PC-9 (cell line): Measurements from ENCODE around the gene MUC5AC. TPM values are rescaled to one million over a fixed set of nuclear protein-coding genes. Genes with fewer than 3 reads are reported as not detected.

Experiments used
- BruUV-seq: library from RNA; stranded (reverse); fragments of 400-500 nt; replicated peaks from 2 replicates; lab custom pipeline; 2021; lab: Mats Ljungman, UMichigan
- CTCF ChIA-PET: fragments of 300-600 bp; sonication (Branson Sonifier 250); formaldehyde crosslinking; loops from one replicate; lab custom pipeline; 2022; ENCODE audit warnings: antibody characterized with exemption; lab: Charles Lee
- POLR2A ChIA-PET: fragments of 300-600 bp; sonication (Branson Sonifier 250); formaldehyde crosslinking; loops from one replicate; lab custom pipeline; 2022; ENCODE audit warnings: antibody characterized with exemption; ENCODE audit not compliant: unreplicated experiment; lab: Charles Lee
- DNase-seq, 2 experiments: peaks; one replicate each; pipeline versions ENCODE4 v3.0.0 to v3.0.0-alpha.2; 2015 to 2022; ENCODE audit warnings: mixed read lengths in 1 of 2
- H2AFZ ChIP-seq: fragments of 200-600 bp; sonication (generic); 2 replicates; pipeline ENCODE4 v1.8.1; 2017; ENCODE audit warnings: antibody characterized with exemption
- H3F3A ChIP-seq: fragments of 200-600 bp; sonication (generic); 2 replicates; pipeline ENCODE4 v1.8.1; 2017; ENCODE audit warnings: antibody characterized with exemption, mild to moderate bottlenecking, low read depth; ENCODE audit not compliant: insufficient read depth
- H3K27ac ChIP-seq: fragments of 200-600 bp; sonication (generic); 2 replicates; pipeline ENCODE4 v1.6.1; 2016; ENCODE audit warnings: mixed run types
- H3K27me3 ChIP-seq: fragments of 200-600 bp; sonication (generic); 2 replicates; pipeline ENCODE4 v1.6.1; 2016; ENCODE audit warnings: low read depth, mixed run types; ENCODE audit not compliant: insufficient read depth
- H3K36me3 ChIP-seq: fragments of 200-600 bp; sonication (generic); 2 replicates; pipeline ENCODE4 v1.6.1; 2016; ENCODE audit warnings: low read depth, mixed run types
- H3K4me1 ChIP-seq: fragments of 200-600 bp; sonication (generic); replicated peaks from 2 replicates; pipeline ENCODE4 v1.6.1; 2016; ENCODE audit warnings: mixed run types; ENCODE audit not compliant: insufficient read depth
- H3K4me2 ChIP-seq: fragments of 200-600 bp; sonication (generic); 2 replicates; pipeline ENCODE4 v1.6.1; 2017; ENCODE audit warnings: mixed run types
- H3K4me3 ChIP-seq: fragments of 200-600 bp; sonication (generic); 2 replicates; pipeline ENCODE4 v1.6.1; 2016; ENCODE audit warnings: mixed run types
- H3K79me2 ChIP-seq: fragments of 200-600 bp; sonication (generic); 2 replicates; pipeline ENCODE4 v1.6.1; 2017; ENCODE audit warnings: low read depth, mixed run types
- H3K9me2 ChIP-seq: fragments of 200-600 bp; sonication (generic); 2 replicates; pipeline ENCODE4 v1.8.1; 2017; ENCODE audit warnings: mild to moderate bottlenecking; ENCODE audit not compliant: insufficient read depth
- H3K9me3 ChIP-seq: fragments of 200-600 bp; sonication (generic); 2 replicates; pipeline ENCODE4 v1.8.1; 2016; ENCODE audit warnings: low read depth; ENCODE audit not compliant: insufficient read depth
- H4K20me1 ChIP-seq: fragments of 200-600 bp; sonication (generic); 2 replicates; pipeline ENCODE4 v1.8.1; 2017; ENCODE audit not compliant: insufficient read depth
- CTCF ChIP-seq: fragments of 200-600 bp; sonication (generic); conservative IDR thresholded peaks from 2 replicates; pipeline ENCODE4 v1.6.1; 2017; ENCODE audit warnings: mixed run types, antibody characterized with exemption, mild to moderate bottlenecking, moderate library complexity
- EZH2 ChIP-seq: fragments of 200-600 bp; sonication (generic); IDR thresholded peaks from 2 replicates; pipeline ENCODE4 v1.8.0; 2017; ENCODE audit warnings: antibody characterized with exemption, low read depth
- intact Hi-C: fragments of 100-400 bp; cut with micrococcal nuclease; formaldehyde crosslinking; loops from one replicate; pipeline ENCODE4 v1.10.0; 2022; ENCODE audit not compliant: unreplicated experiment
- total RNA-seq: library from RNA; stranded (reverse); gene quantifications from 2 replicates; pipeline ENCODE4 v1.2.3, GENCODE V29; 2021

Gene MUC5AC
- total RNA-seq, 1 experiment from 2014 or later: 0.09 TPM

- Histone ChIP-seq H3K4me1 (peaks cover 29% of the 10 kb centered on the region), H3K4me2 (peak overlapping the region; percentile 70), H3F3A (peaks cover 4% of the 10 kb centered on the region), H3K27ac (no peak overlapping the region), H2AFZ (no peak overlapping the region), H3K9me2 (no peaks in the 10 kb centered on the region), H3K9me3 (no peaks in the 10 kb centered on the region), H4K20me1 (no peaks in the 10 kb centered on the region), H3K4me3 (peak overlapping the region; percentile 43; the same call in 1 of the 2 replicates), H3K79me2 (no peaks in the 10 kb centered on the region), H3K36me3 (no peaks in the 10 kb centered on the region), H3K27me3 (no peaks in the 10 kb centered on the region)
- TF ChIP-seq EZH2: no peak
- no peak for TF ChIP-seq CTCF
- DNase-seq: no peak
- ChIA-PET CTCF (no interaction called here), POLR2A (no interaction called here)
- no TSS peak for BruUV-seq
- intact Hi-C loops: no loop called here
These were observed 41.5 kb downstream of the MUC5AC start for GRCh38 chr11:1199241-1199750.

- TF ChIP-seq EZH2: no peak
- no peak for TF ChIP-seq CTCF
- Histone ChIP-seq H3K36me3 (no peaks in the 10 kb centered on the region), H3K27ac (no peak overlapping the region), H3K9me2 (no peaks in the 10 kb centered on the region), H3K27me3 (no peaks in the 10 kb centered on the region), H3F3A (peaks cover 4% of the 10 kb centered on the region), H3K9me3 (no peaks in the 10 kb centered on the region), H3K4me2 (peak overlapping the region; percentile 70), H3K79me2 (no peaks in the 10 kb centered on the region), H2AFZ (no peak overlapping the region), H3K4me1 (peaks cover 36% of the 10 kb centered on the region), H3K4me3 (peak overlapping the region; percentile 43; the same call in 1 of the 2 replicates), H4K20me1 (no peaks in the 10 kb centered on the region)
- intact Hi-C loops: loop anchor here (5.0 to 10.0 kb wide), 4 partner anchors 62 to 317 kb away; partner anchors contain the start of gene BRSK2
- POLR2A ChIA-PET: interaction anchor here (0.5 kb wide), 1 partner anchor 63 kb away, joined by 3 read pairs; no protein-coding TSS in a partner anchor
- peak in 1 of 2 experiments; percentile 36 for DNase-seq
- BruUV-seq: no TSS peak
- CTCF ChIA-PET: no interaction called here
These were observed 42.2 kb downstream of the MUC5AC start for GRCh38 chr11:1199751-1200610.

- H3K9me3 ChIP-seq: no peaks in the 10 kb centered on the region
- TF ChIP-seq EZH2: no peak
- H3K36me3 ChIP-seq: no peaks in the 10 kb centered on the region
- no TSS peak for BruUV-seq
- no peaks in the 10 kb centered on the region for H3K27me3 ChIP-seq
- intact Hi-C loops: loop anchor here (5.0 to 10.0 kb wide), 4 partner anchors 62 to 317 kb away; partner anchors contain the start of gene BRSK2
- ChIA-PET POLR2A (interaction anchor here (0.5 to 0.7 kb wide), 2 partner anchors 62 to 71 kb away, joined by 3 to 8 read pairs; no protein-coding TSS in a partner anchor), CTCF (no interaction called here)
- peaks cover 4% of the 10 kb centered on the region for H3F3A ChIP-seq
- H3K4me1 ChIP-seq: peaks cover 43% of the 10 kb centered on the region
- peak overlapping the region; percentile 70 for H3K4me2 ChIP-seq
- H3K9me2 ChIP-seq: no peaks in the 10 kb centered on the region
- no peak overlapping the region for H3K27ac ChIP-seq
- no peaks in the 10 kb centered on the region for H4K20me1 ChIP-seq
- DNase-seq: peak in 1 of 2 experiments; percentile 45
- no peak overlapping the region for H2AFZ ChIP-seq
- peak overlapping the region; percentile 43; the same call in 1 of the 2 replicates for H3K4me3 ChIP-seq
- no peaks in the 10 kb centered on the region for H3K79me2 ChIP-seq
These were observed 42.9 kb downstream of the MUC5AC start for GRCh38 chr11:1200611-1201191.
